Neutrophil (primary cell): ENCODE results near the gene NAB2.

ENCODE experiments used
- H3K27ac ChIP-seq: fragments of 200-600 bp; sonication (generic); 2 replicates; pipeline ENCODE4 v1.5.1; 2016; ENCODE audit warnings: mild to moderate bottlenecking, moderate library complexity
- H3K27me3 ChIP-seq: fragments of 200-600 bp; sonication (generic); 2 replicates; pipeline ENCODE4 v1.6.0; 2016; ENCODE audit warnings: mild to moderate bottlenecking
- H3K36me3 ChIP-seq: fragments of 200-600 bp; sonication (generic); 2 replicates; pipeline ENCODE4 v1.5.1; 2017
- H3K4me1 ChIP-seq, 2 experiments: fragments of 200-600 bp in 1 of 2; sonication (generic) in 1 of 2; 1 replicate in 1 of 2; 2 replicates in 1 of 2; pipeline versions ENCODE4 v1.5.1 to v1.6.1; 2013 to 2016; ENCODE audit warnings: low read depth in 1 of 2, low read length in 1 of 2, mild to moderate bottlenecking in 1 of 2, moderate library complexity in 1 of 2; ENCODE audit not compliant: control insufficient read depth in 1 of 2, insufficient read depth in 1 of 2
- H3K4me3 ChIP-seq, 2 experiments: fragments of 200-600 bp in 1 of 2; sonication (generic) in 1 of 2; 1 replicate in 1 of 2; 2 replicates in 1 of 2; pipeline ENCODE4 v1.5.1; 2013 to 2016; ENCODE audit warnings: low read depth in 1 of 2, low read length in 1 of 2, mild to moderate bottlenecking in 1 of 2, moderate library complexity in 1 of 2
- H3K9me3 ChIP-seq: fragments of 200-600 bp; sonication (generic); 2 replicates; pipeline ENCODE4 v1.5.1; 2016
- CTCF ChIP-seq: fragments of 200-600 bp; sonication (generic); IDR thresholded peaks from 2 replicates; pipeline ENCODE4 v1.5.1; 2016; ENCODE audit warnings: antibody characterized with exemption

The NAB2 gene

GRCh38 chr12:57109207-57110103 is 20.5 kb downstream of the NAB2 start:
- Histone ChIP-seq H3K27me3 (no peaks in the 10 kb centered on the region), H3K9me3 (no peaks in the 10 kb centered on the region), H3K4me1 (peaks cover 34 to 38% of the 10 kb centered on the region in 2 experiments), H3K27ac (peak overlapping the region; percentile 100), H3K4me3 (peak overlapping the region; percentile 89 to 100), H3K36me3 (peaks cover 47% of the 10 kb centered on the region)
- TF ChIP-seq CTCF: no peak

GRCh38 chr12:57110104-57111030 is 21.5 kb downstream of the NAB2 start:
- Histone ChIP-seq H3K9me3 (no peaks in the 10 kb centered on the region), H3K4me1 (peaks cover 34 to 38% of the 10 kb centered on the region in 2 experiments), H3K27me3 (no peaks in the 10 kb centered on the region), H3K4me3 (peak overlapping the region; percentile 89 to 100), H3K27ac (peak overlapping the region; percentile 100), H3K36me3 (peaks cover 38% of the 10 kb centered on the region)
- peak; percentile 37 for TF ChIP-seq CTCF

- TF ChIP-seq CTCF: peak; percentile 15
- H3K36me3 ChIP-seq: peaks cover 30% of the 10 kb centered on the region
- H3K4me1 ChIP-seq: peaks cover 34 to 38% of the 10 kb centered on the region in 2 experiments
- H3K27ac ChIP-seq: peak within 1 kb of the TSS; percentile 100
- H3K9me3 ChIP-seq: no peaks in the 10 kb centered on the region
- H3K27me3 ChIP-seq: peaks cover 6% of the 10 kb centered on the region
- H3K4me3 ChIP-seq: peak within 1 kb of the TSS; percentile 89 to 100
Measured at GRCh38 chr12:57111031-57111734, 22.3 kb downstream of the NAB2 start, which contains the start of gene STAT6. Gene STAT6 (minus strand): TSS chr12:57111362. CDS start chr12:57108278, 3,084 bp downstream.

- peak overlapping the region; percentile 89 to 100 for H3K4me3 ChIP-seq
Measured at GRCh38 chr12:57112492-57113294, 23.8 kb downstream of the NAB2 start.

More at GRCh38 chr12:57112492-57113294, 23.8 kb downstream of the NAB2 start:
- peaks cover 15% of the 10 kb centered on the region for H3K36me3 ChIP-seq
- peaks cover 34 to 35% of the 10 kb centered on the region in 2 experiments for H3K4me1 ChIP-seq
- H3K27me3 ChIP-seq: peaks cover 19% of the 10 kb centered on the region
- peak; percentile 76 for TF ChIP-seq CTCF
- no peaks in the 10 kb centered on the region for H3K9me3 ChIP-seq
- H3K27ac ChIP-seq: peak overlapping the region; percentile 100
